Choroid plexus epithelial cell (primary cell): ENCODE data around the gene RSRC1.

Source experiments
- DNase-seq: peaks from one replicate; pipeline ENCODE4 v3.0.0-alpha.2; 2010; ENCODE audit warnings: low read depth
- H3K4me3 ChIP-seq: 2 replicates; pipeline ENCODE4 v1.5.1; 2011; ENCODE audit warnings: low read depth, mild to moderate bottlenecking, control low read depth, low read length, moderate library complexity
- CTCF ChIP-seq: conservative IDR thresholded peaks from 2 replicates; pipeline ENCODE4 v1.5.1; 2011; ENCODE audit warnings: low read depth, mild to moderate bottlenecking, control low read depth, inconsistent platforms, low read length, moderate library complexity

The RSRC1 gene

GRCh38 chr3:158455406-158455805, 345.5 kb downstream of the RSRC1 start:
- no peak for DNase-seq
- no peak for TF ChIP-seq CTCF
- H3K4me3 ChIP-seq = no peak overlapping the region

- no peak for TF ChIP-seq CTCF
- H3K4me3 ChIP-seq = no peak overlapping the region
- DNase-seq = peak; percentile 68
Measured at GRCh38 chr3:158456114-158456513, 346.2 kb downstream of the RSRC1 start.

GRCh38 chr3:158458464-158458863, 348.6 kb downstream of the RSRC1 start:
- DNase-seq = no peak
- no peak for TF ChIP-seq CTCF
- H3K4me3 ChIP-seq = no peak overlapping the region

- H3K4me3 ChIP-seq = no peak overlapping the region
- no peak for TF ChIP-seq CTCF
- DNase-seq = no peak
Measured at GRCh38 chr3:158460926-158461325, 351.0 kb downstream of the RSRC1 start.

GRCh38 chr3:158463556-158463955, 353.7 kb downstream of the RSRC1 start:
- TF ChIP-seq CTCF = no peak
- H3K4me3 ChIP-seq = no peak overlapping the region
- no peak for DNase-seq

- TF ChIP-seq CTCF = no peak
- DNase-seq = no peak
- no peak overlapping the region for H3K4me3 ChIP-seq
Measured at GRCh38 chr3:158465074-158465473, 355.2 kb downstream of the RSRC1 start.

GRCh38 chr3:158470944-158471638, 361.2 kb downstream of the RSRC1 start:
- TF ChIP-seq CTCF = no peak
- H3K4me3 ChIP-seq = no peak overlapping the region
- DNase-seq = peak; percentile 23
